Ectodermal cell (in vitro differentiated cells): ENCODE data around the gene APPL2.

ENCODE experiments used
- H3K27ac ChIP-seq: 2 replicates; pipeline ENCODE4 v1.7.0; 2013; ENCODE audit warnings: mild to moderate bottlenecking, low read depth, low read length; ENCODE audit not compliant: insufficient read depth, poor library complexity, severe bottlenecking
- H3K27me3 ChIP-seq: 2 replicates; pipeline ENCODE4 v1.7.0; 2013; ENCODE audit warnings: mild to moderate bottlenecking, low read length; ENCODE audit not compliant: insufficient read depth, control insufficient read depth, poor library complexity, severe bottlenecking
- H3K36me3 ChIP-seq: one replicate; pipeline ENCODE4 v1.7.0; 2013; ENCODE audit warnings: low read length; ENCODE audit not compliant: control insufficient read depth, insufficient read depth
- H3K4me1 ChIP-seq: one replicate; pipeline ENCODE4 v1.7.0; 2013; ENCODE audit warnings: low read length; ENCODE audit not compliant: control insufficient read depth, insufficient read depth
- H3K4me3 ChIP-seq: 2 replicates; pipeline ENCODE4 v1.7.0; 2013; ENCODE audit warnings: low read depth, low read length, control low read depth; ENCODE audit not compliant: insufficient read depth
- H3K9me3 ChIP-seq: 2 replicates; pipeline ENCODE4 v1.7.0; 2013; ENCODE audit warnings: mild to moderate bottlenecking, low read length, moderate library complexity; ENCODE audit not compliant: control insufficient read depth
- WGBS, 2 experiments: methylation state at CpG; one replicate each; pipeline ENCODE4 v1.1.7; 2013; ENCODE audit warnings: missing lambda C conversion rate in 2 of 2; 5-methylcytosine and 5-hydroxymethylcytosine counted together

APPL2 gene

GRCh38 chr12:105157606-105158005, 78.4 kb downstream of the APPL2 start:
- WGBS, 2 experiments: 95 to 96% methylated on average over 3 of the region's 3 CpGs
- Histone ChIP-seq H3K27ac (no peak overlapping the region), H3K4me3 (no peak overlapping the region), H3K4me1 (no peaks in the 10 kb centered on the region), H3K27me3 (no peaks in the 10 kb centered on the region), H3K9me3 (no peaks in the 10 kb centered on the region), H3K36me3 (peaks cover 13% of the 10 kb centered on the region)

GRCh38 chr12:105156260-105156659, 79.7 kb downstream of the APPL2 start:
- H3K4me1 ChIP-seq: no peaks in the 10 kb centered on the region
- no peaks in the 10 kb centered on the region for H3K9me3 ChIP-seq
- no peak overlapping the region for H3K4me3 ChIP-seq
- H3K36me3 ChIP-seq: peaks cover 15% of the 10 kb centered on the region
- WGBS, 2 experiments: 96 to 100% methylated on average over 1 to 2 of the region's 2 CpGs
- no peaks in the 10 kb centered on the region for H3K27me3 ChIP-seq
- H3K27ac ChIP-seq: no peak overlapping the region

GRCh38 chr12:105142259-105142658, 93.7 kb downstream of the APPL2 start:
- no peak overlapping the region for H3K27ac ChIP-seq
- no peaks in the 10 kb centered on the region for H3K27me3 ChIP-seq
- H3K9me3 ChIP-seq: no peaks in the 10 kb centered on the region
- H3K4me3 ChIP-seq: no peak overlapping the region
- 70 to 96% methylated on average over 1 to 2 of the region's 3 CpGs for WGBS, 2 experiments
- no peaks in the 10 kb centered on the region for H3K4me1 ChIP-seq
- H3K36me3 ChIP-seq: peaks cover 3% of the 10 kb centered on the region

GRCh38 chr12:105141320-105141922, 94.6 kb downstream of the APPL2 start:
- Histone ChIP-seq H3K9me3 (no peaks in the 10 kb centered on the region), H3K36me3 (no peaks in the 10 kb centered on the region), H3K27me3 (no peaks in the 10 kb centered on the region), H3K27ac (no peak overlapping the region), H3K4me3 (no peak overlapping the region), H3K4me1 (no peaks in the 10 kb centered on the region)
- WGBS, 2 experiments: 94 to 96% methylated on average over 6 of the region's 6 CpGs

- H3K27ac ChIP-seq: no peak overlapping the region
These were observed 97.7 kb downstream of the APPL2 start for GRCh38 chr12:105138248-105138647.

More at GRCh38 chr12:105138248-105138647, 97.7 kb downstream of the APPL2 start:
- 95 to 100% methylated on average over 2 of the region's 2 CpGs for WGBS, 2 experiments
- Histone ChIP-seq H3K4me3 (no peak overlapping the region), H3K27me3 (no peaks in the 10 kb centered on the region), H3K36me3 (no peaks in the 10 kb centered on the region), H3K4me1 (no peaks in the 10 kb centered on the region), H3K9me3 (no peaks in the 10 kb centered on the region)
